AG09309 (cell line): ENCODE results near the gene NUS1.
"Not testable (repeated sequence)": the region's sequence is repeated elsewhere in the genome, so short reads cannot be mapped to it uniquely, and the experiment has no call there.

Experiments
- DNase-seq: peaks from one replicate; pipeline ENCODE4 v3.0.0-alpha.2; 2010; ENCODE audit warnings: low read depth
- H3K4me3 ChIP-seq: 2 replicates; pipeline ENCODE4 v1.5.1; 2011; ENCODE audit warnings: mild to moderate bottlenecking, low read depth, low read length, moderate library complexity; ENCODE audit not compliant: control insufficient read depth
- CTCF ChIP-seq: IDR thresholded peaks from 2 replicates; pipeline ENCODE4 v1.5.1; 2011; ENCODE audit warnings: mild to moderate bottlenecking, low read depth, low read length, inconsistent platforms; ENCODE audit not compliant: insufficient read depth, control insufficient read depth; ENCODE audit errors: missing control alignments

NUS1 gene

GRCh38 chr6:117655380-117655779 is 19.9 kb upstream of the NUS1 start:
- no peak for DNase-seq
- TF ChIP-seq CTCF = no peak

GRCh38 chr6:117666881-117667280 is 8.4 kb upstream of the NUS1 start:
- no peak overlapping the region for H3K4me3 ChIP-seq
- TF ChIP-seq CTCF = no peak
- no peak for DNase-seq

More at GRCh38 chr6:117655380-117655779, 19.9 kb upstream of the NUS1 start:
- no peak overlapping the region for H3K4me3 ChIP-seq

GRCh38 chr6:117668736-117669135 is 6.5 kb upstream of the NUS1 start:
- no peak for DNase-seq
- H3K4me3 ChIP-seq = no peak overlapping the region
- no peak for TF ChIP-seq CTCF

- no peak for DNase-seq
- peak overlapping the region; percentile 63 for H3K4me3 ChIP-seq
- TF ChIP-seq CTCF = no peak
These were observed 766 bp upstream of the NUS1 start for GRCh38 chr6:117674503-117674902.

- H3K4me3 ChIP-seq = peak overlapping the region; percentile 88
- DNase-seq = not testable (repeated sequence)
These were observed 511 bp downstream of the NUS1 start for GRCh38 chr6:117675658-117676301.

GRCh38 chr6:117676577-117677218 is 1.4 kb downstream of the NUS1 start:
- no peak for DNase-seq
- no peak for TF ChIP-seq CTCF
- H3K4me3 ChIP-seq = peak overlapping the region; percentile 88

GRCh38 chr6:117677553-117678141 is 2.4 kb downstream of the NUS1 start:
- TF ChIP-seq CTCF = no peak
- no peak overlapping the region for H3K4me3 ChIP-seq
- DNase-seq = no peak
